Measurements from ENCODE around the gene PPM1N.

PPM1N gene

GRCh38 chr19:45528744-45529419, 30.6 kb downstream of the PPM1N start:
- Histone ChIP-seq H3K4me3 (replicated peaks; ENCODE audit: low read depth, low read length) (no peak overlapping the region), H3K36me3 (ENCODE audit: control insufficient read depth, insufficient read depth, low read length) (peaks cover 32% of the 10 kb centered on the region), H3K27me3 (replicated peaks; ENCODE audit: control insufficient read depth, insufficient read depth, low read length) (no peaks in the 10 kb centered on the region)
- no peak for TF ChIP-seq CTCF (IDR thresholded peaks at IDR 0.05; ENCODE audit: insufficient read depth, low read length, poor library complexity, severe bottlenecking)
- peak; percentile 44 for DNase-seq (ENCODE audit: extremely low read depth, insufficient read length)

GRCh38 chr19:45529420-45529785, 31.2 kb downstream of the PPM1N start:
- H3K36me3 ChIP-seq (ENCODE audit: control insufficient read depth, insufficient read depth, low read length): peaks cover 29% of the 10 kb centered on the region
- H3K27me3 ChIP-seq (replicated peaks; ENCODE audit: control insufficient read depth, insufficient read depth, low read length): no peaks in the 10 kb centered on the region
- TF ChIP-seq CTCF (IDR thresholded peaks at IDR 0.05; ENCODE audit: insufficient read depth, low read length, poor library complexity, severe bottlenecking): no peak
- H3K4me3 ChIP-seq (replicated peaks; ENCODE audit: low read depth, low read length): no peak overlapping the region
- no peak for DNase-seq (ENCODE audit: extremely low read depth, insufficient read length)

GRCh38 chr19:45531349-45531748, 33.1 kb downstream of the PPM1N start:
- no peaks in the 10 kb centered on the region for H3K27me3 ChIP-seq (replicated peaks; ENCODE audit: control insufficient read depth, insufficient read depth, low read length)
- H3K36me3 ChIP-seq (ENCODE audit: control insufficient read depth, insufficient read depth, low read length): peaks cover 15% of the 10 kb centered on the region
- no peak for DNase-seq (ENCODE audit: extremely low read depth, insufficient read length)
- TF ChIP-seq CTCF (IDR thresholded peaks at IDR 0.05; ENCODE audit: insufficient read depth, low read length, poor library complexity, severe bottlenecking): no peak
- H3K4me3 ChIP-seq (replicated peaks; ENCODE audit: low read depth, low read length): no peak overlapping the region

GRCh38 chr19:45539459-45539858, 41.2 kb downstream of the PPM1N start:
- Histone ChIP-seq H3K36me3 (ENCODE audit: control insufficient read depth, insufficient read depth, low read length) (no peaks in the 10 kb centered on the region), H3K27me3 (replicated peaks; ENCODE audit: control insufficient read depth, insufficient read depth, low read length) (no peaks in the 10 kb centered on the region), H3K4me3 (replicated peaks; ENCODE audit: low read depth, low read length) (no peak overlapping the region)
- DNase-seq (ENCODE audit: extremely low read depth, insufficient read length): no peak
- TF ChIP-seq CTCF (IDR thresholded peaks at IDR 0.05; ENCODE audit: insufficient read depth, low read length, poor library complexity, severe bottlenecking): no peak

GRCh38 chr19:45542234-45542668, 44.0 kb downstream of the PPM1N start:
- no peaks in the 10 kb centered on the region for H3K27me3 ChIP-seq (replicated peaks; ENCODE audit: control insufficient read depth, insufficient read depth, low read length)
- no peak overlapping the region for H3K4me3 ChIP-seq (replicated peaks; ENCODE audit: low read depth, low read length)
- no peak for DNase-seq (ENCODE audit: extremely low read depth, insufficient read length)
- TF ChIP-seq CTCF (IDR thresholded peaks at IDR 0.05; ENCODE audit: insufficient read depth, low read length, poor library complexity, severe bottlenecking): no peak
- no peaks in the 10 kb centered on the region for H3K36me3 ChIP-seq (ENCODE audit: control insufficient read depth, insufficient read depth, low read length)
